H1 (cell line): Measurements from ENCODE around the gene MFAP3L. TPM values are rescaled to one million over a fixed set of nuclear protein-coding genes. Genes with fewer than 3 reads are reported as not detected.

Experiments
- CTCF ChIA-PET: fragments of 300-600 bp; sonication (Branson Sonifier 250); formaldehyde crosslinking; loops from one replicate; lab custom pipeline; 2021; ENCODE audit not compliant: partially characterized antibody; lab: Charles Lee
- POLR2A ChIA-PET: fragments of 300-600 bp; sonication (Branson Sonifier 250); formaldehyde crosslinking; loops from one replicate; lab custom pipeline; 2021; ENCODE audit warnings: inconsistent platforms; ENCODE audit not compliant: partially characterized antibody; lab: Charles Lee
- DNase-seq, 2 experiments: peaks; one replicate each; pipeline versions ENCODE4 v3.0.0 to v3.0.0-alpha.2; 2010 to 2022; ENCODE audit warnings: low spot score in 2 of 2, low read depth in 1 of 2, mixed read lengths in 1 of 2
- FAIRE-seq: peaks from 2 replicates; lab custom pipeline; 2011; peaks lifted over from hg19 to GRCh38; lab: Jason Lieb, UNC
- H2AFZ ChIP-seq: 2 replicates; pipeline ENCODE4 v1.8.1; 2012; ENCODE audit warnings: low read length, inconsistent platforms
- H2AK5ac ChIP-seq: 2 replicates; pipeline ENCODE4 v1.6.1; 2013; ENCODE audit warnings: low read depth, low read length
- H2BK120ac ChIP-seq: replicated peaks from 2 replicates; pipeline ENCODE3; 2013; ENCODE audit warnings: low read depth, low read length, inconsistent platforms
- H2BK12ac ChIP-seq: 2 replicates; pipeline ENCODE4 v1.6.1; 2013; ENCODE audit warnings: low read depth, low read length
- H2BK15ac ChIP-seq: 2 replicates; pipeline ENCODE4 v1.6.1; 2013; ENCODE audit warnings: low read length
- H2BK20ac ChIP-seq: 2 replicates; pipeline ENCODE4 v1.6.1; 2013; ENCODE audit warnings: low read length
- H2BK5ac ChIP-seq: 2 replicates; pipeline ENCODE4 v1.6.1; 2013; ENCODE audit warnings: low read depth, low read length
- H3K14ac ChIP-seq: 2 replicates; pipeline ENCODE4 v1.6.1; 2013; ENCODE audit warnings: inconsistent platforms; ENCODE audit not compliant: insufficient read length
- H3K18ac ChIP-seq: 2 replicates; pipeline ENCODE4 v1.6.1; 2013; ENCODE audit warnings: low read length; ENCODE audit errors: extremely low read depth
- H3K23ac ChIP-seq: 2 replicates; pipeline ENCODE4 v1.6.1; 2013; ENCODE audit warnings: inconsistent platforms; ENCODE audit not compliant: insufficient read length
- H3K23me2 ChIP-seq: 2 replicates; pipeline ENCODE4 v1.6.1; 2013; ENCODE audit warnings: low read depth, low read length
- H3K27ac ChIP-seq: 2 replicates; pipeline ENCODE4 v1.6.1; 2011; ENCODE audit warnings: low read depth, low read length, inconsistent platforms
- H3K27me3 ChIP-seq, 4 experiments: replicated peaks in 1 of 4; 1 replicate in 1 of 4; 2 replicates in 3 of 4; pipeline versions ENCODE4 v1.6.1 to v1.8.1; 2011 to 2013; ENCODE audit warnings: low read length in 3 of 4, mild to moderate bottlenecking in 3 of 4, inconsistent platforms in 2 of 4, mixed read lengths in 2 of 4, moderate library complexity in 1 of 4; ENCODE audit not compliant: control insufficient read depth in 3 of 4, insufficient read depth in 3 of 4; ENCODE audit errors: extremely low read depth in 1 of 4
- H3K36me3 ChIP-seq, 4 experiments: 2 replicates each; pipeline versions ENCODE4 v1.6.1 to v1.8.1; 2011 to 2013; ENCODE audit warnings: mild to moderate bottlenecking in 4 of 4, low read length in 3 of 4, moderate library complexity in 2 of 4, control low read depth in 1 of 4, inconsistent platforms in 1 of 4; ENCODE audit not compliant: insufficient read depth in 4 of 4, control insufficient read depth in 2 of 4
- H3K4ac ChIP-seq: replicated peaks from 2 replicates; pipeline ENCODE3; 2013; ENCODE audit warnings: low read length, low read depth, mixed read lengths, inconsistent platforms; ENCODE audit not compliant: insufficient read length
- H3K4me1 ChIP-seq, 4 experiments: replicated peaks in 1 of 4; 1 replicate in 1 of 4; 2 replicates in 3 of 4; pipeline versions ENCODE4 v1.6.1 to v1.8.1; 2011 to 2013; ENCODE audit warnings: low read length in 3 of 4, inconsistent platforms in 2 of 4, mixed read lengths in 1 of 4; ENCODE audit not compliant: insufficient read depth in 4 of 4, control insufficient read depth in 3 of 4
- H3K4me2 ChIP-seq, 2 experiments: 2 replicates each; pipeline versions ENCODE4 v1.6.1 to v1.8.1; 2011 to 2013; ENCODE audit warnings: low read depth in 2 of 2, low read length in 2 of 2, control low read depth in 1 of 2, inconsistent platforms in 1 of 2, mild to moderate bottlenecking in 1 of 2; ENCODE audit not compliant: insufficient read depth in 1 of 2
- H3K4me3 ChIP-seq, 4 experiments: fragments of 200-600, 300-600 bp in 1 of 4; sonication (generic), shearing (Covaris generic), sonication (Bioruptor Twin) in 1 of 4; 2 replicates each; pipeline versions ENCODE4 v1.5.1 to v1.8.1; 2011 to 2016; ENCODE audit warnings: low read length in 4 of 4, low read depth in 3 of 4, control low read depth in 2 of 4, inconsistent platforms in 2 of 4, mild to moderate bottlenecking in 2 of 4, mixed read lengths in 1 of 4, moderate library complexity in 1 of 4; ENCODE audit not compliant: insufficient read depth in 2 of 4; ENCODE audit errors: extremely low read depth in 1 of 4
- H3K56ac ChIP-seq: replicated peaks from 2 replicates; pipeline ENCODE3; 2013; ENCODE audit warnings: low read depth, mild to moderate bottlenecking, mixed read lengths, low read length, inconsistent platforms; ENCODE audit not compliant: insufficient read length
- H3K79me1 ChIP-seq: 2 replicates; pipeline ENCODE4 v1.6.1; 2013; ENCODE audit warnings: low read depth, low read length, control low read depth
- H3K79me2 ChIP-seq, 2 experiments: 2 replicates each; pipeline versions ENCODE4 v1.6.1 to v1.8.1; 2012 to 2013; ENCODE audit warnings: low read length in 2 of 2, mild to moderate bottlenecking in 2 of 2, inconsistent platforms in 1 of 2; ENCODE audit not compliant: insufficient read depth in 2 of 2, control insufficient read depth in 1 of 2
- H3K9ac ChIP-seq, 4 experiments: replicated peaks in 1 of 4; 1 replicate in 1 of 4; 2 replicates in 3 of 4; pipeline versions ENCODE4 v1.6.1 to v1.8.1; 2011 to 2013; ENCODE audit warnings: low read depth in 3 of 4, low read length in 3 of 4, control low read depth in 2 of 4, mild to moderate bottlenecking in 2 of 4, moderate library complexity in 2 of 4, inconsistent platforms in 1 of 4; ENCODE audit errors: extremely low read depth in 1 of 4
- H3K9me3 ChIP-seq, 2 experiments: 2 replicates each; pipeline versions ENCODE4 v1.6.1 to v1.8.1; 2012 to 2013; ENCODE audit warnings: mild to moderate bottlenecking in 2 of 2, moderate library complexity in 2 of 2, control low read depth in 1 of 2, inconsistent platforms in 1 of 2, low read depth in 1 of 2, low read length in 1 of 2, mixed read lengths in 1 of 2; ENCODE audit not compliant: insufficient read depth in 2 of 2
- H4K20me1 ChIP-seq, 2 experiments: replicated peaks in 1 of 2; 2 replicates each; pipeline versions ENCODE3 to v1.8.1; 2011 to 2013; ENCODE audit warnings: inconsistent platforms in 2 of 2, low read length in 2 of 2, mild to moderate bottlenecking in 1 of 2; ENCODE audit not compliant: insufficient read depth in 2 of 2, control insufficient read depth in 1 of 2
- H4K5ac ChIP-seq: 2 replicates; pipeline ENCODE4 v1.6.1; 2013; ENCODE audit warnings: low read length, low read depth, mixed read lengths, inconsistent platforms; ENCODE audit not compliant: insufficient read length
- H4K8ac ChIP-seq: 2 replicates; pipeline ENCODE4 v1.8.0; 2013; ENCODE audit warnings: mild to moderate bottlenecking, moderate library complexity, low read length, inconsistent platforms; ENCODE audit not compliant: insufficient read depth; ENCODE audit errors: extremely low read depth
- H4K91ac ChIP-seq: replicated peaks from 2 replicates; pipeline ENCODE3; 2013; ENCODE audit warnings: low read length, mixed read lengths, inconsistent platforms; ENCODE audit not compliant: insufficient read length
- POU5F1 ChIP-seq: IDR thresholded peaks from 2 replicates; pipeline ENCODE4 v1.6.1; 2011; ENCODE audit warnings: low read depth, mild to moderate bottlenecking, low read length, moderate library complexity
- RAD21 ChIP-seq, 2 experiments: IDR thresholded peaks in 1 of 2; conservative IDR thresholded peaks in 1 of 2; 2 replicates each; pipeline ENCODE4 v1.6.1; 2011; ENCODE audit warnings: low read depth in 2 of 2, low read length in 2 of 2, improper control_type of control experiment in 1 of 2, inconsistent platforms in 1 of 2, mild to moderate bottlenecking in 1 of 2, moderate library complexity in 1 of 2
- WGBS, 2 experiments: shearing (Covaris generic) in 1 of 2; methylation state at CpG; one replicate each; pipeline versions ENCODE4 v1.1.6 to v1.1.7; 2013 to 2015; ENCODE audit warnings: low lambda C conversion rate in 2 of 2, mixed read lengths in 2 of 2, inconsistent platforms in 1 of 2, low coverage in 1 of 2, missing lambda C conversion rate in 1 of 2; ENCODE audit not compliant: insufficient replicate concordance in 2 of 2, insufficient coverage in 1 of 2, insufficient read length in 1 of 2; ENCODE audit errors: extremely low coverage in 1 of 2, missing lambda C conversion rate in 1 of 2; 5-methylcytosine and 5-hydroxymethylcytosine counted together
- polyA plus RNA-seq, 7 experiments: library from polyadenylated mRNA; depleted of rRNA in 3 of 7; stranded (reverse) in 5 of 7; unstranded in 2 of 7; fragments of >200 nt in 5 of 7; fragments of 200-250 nt in 2 of 7; gene quantifications; 1 replicate in 5 of 7; 2 replicates in 1 of 7; 4 replicates in 1 of 7; pipeline versions ENCODE4 v1.2.1 to v1.2.3, GENCODE V29; 2011 to 2013; ENCODE audit warnings: missing spikeins in 2 of 7, mixed read lengths in 2 of 7
- total RNA-seq: library from RNA; stranded (reverse); fragmentation: NEBNext Ultra II Directional; extraction: Animal tissue kit (Norgen Biotek cat#: 25700); gene quantifications from 2 replicates; pipeline ENCODE4 v1.2.1, GENCODE V29; 2021
- TF ChIP-seq, protein P1 (sequence below): IDR thresholded peaks from 2 replicates; pipeline ENCODE4 v1.6.1; 2012; ENCODE audit warnings: low read length, inconsistent platforms

Gene MFAP3L
- total and polyA plus RNA-seq, 2 of the 8 experiments (the other 6 are each of a cell fraction or from before 2014, with no cell fraction given): 7.0 to 9.8 TPM

GRCh38 chr4:170038232-170038631 is 12.0 kb upstream of the MFAP3L start:
- no peak overlapping the region for H3K4ac ChIP-seq
- H3K4me1 ChIP-seq: peaks cover 0 to 4% (median 0%) of the 10 kb centered on the region in 4 experiments; a peak in 1 of 7 replicates
- H3K18ac ChIP-seq: no peak overlapping the region
- H3K4me2 ChIP-seq: no peak overlapping the region
- no peaks in the 10 kb centered on the region for H4K20me1 ChIP-seq
- FAIRE-seq: no peak
- no peak overlapping the region for H3K9ac ChIP-seq
- no peak overlapping the region for H2BK20ac ChIP-seq
- 89% methylated on average over 7 of the region's 7 CpGs; no CpG with 5 or more reads in 1 of the 2 experiments for WGBS, 2 experiments
- no peaks in the 10 kb centered on the region for H3K36me3 ChIP-seq
- H4K5ac ChIP-seq: no peak overlapping the region
- CTCF ChIA-PET: interaction anchor here (1.3 kb wide), 1 partner anchor 13 kb away, joined by 4 read pairs; no protein-coding TSS in a partner anchor
- H2BK5ac ChIP-seq: no peak overlapping the region
- H2BK12ac ChIP-seq: no peak overlapping the region
- TF ChIP-seq POU5F1: no peak
- TF ChIP-seq, protein P1, sequence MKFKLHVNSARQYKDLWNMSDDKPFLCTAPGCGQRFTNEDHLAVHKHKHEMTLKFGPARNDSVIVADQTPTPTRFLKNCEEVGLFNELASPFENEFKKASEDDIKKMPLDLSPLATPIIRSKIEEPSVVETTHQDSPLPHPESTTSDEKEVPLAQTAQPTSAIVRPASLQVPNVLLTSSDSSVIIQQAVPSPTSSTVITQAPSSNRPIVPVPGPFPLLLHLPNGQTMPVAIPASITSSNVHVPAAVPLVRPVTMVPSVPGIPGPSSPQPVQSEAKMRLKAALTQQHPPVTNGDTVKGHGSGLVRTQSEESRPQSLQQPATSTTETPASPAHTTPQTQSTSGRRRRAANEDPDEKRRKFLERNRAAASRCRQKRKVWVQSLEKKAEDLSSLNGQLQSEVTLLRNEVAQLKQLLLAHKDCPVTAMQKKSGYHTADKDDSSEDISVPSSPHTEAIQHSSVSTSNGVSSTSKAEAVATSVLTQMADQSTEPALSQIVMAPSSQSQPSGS: no peak
- TF ChIP-seq RAD21 (IDR thresholded peaks at IDR 0.05 in 1 of 2, conservative IDR thresholded peaks at IDR 0.05 in 1 of 2; ENCODE audit: low read depth in 2 of 2, low read length in 2 of 2): no peak
- TF ChIP-seq, all 59 proteins: peak for 0
- Histone ChIP-seq H3K79me2 (no peaks in the 10 kb centered on the region), H4K8ac (no peak overlapping the region), H3K14ac (no peak overlapping the region), H3K9me3 (peaks cover 0 to 2% of the 10 kb centered on the region in 2 experiments; a peak in 1 of 4 replicates), H2BK15ac (no peak overlapping the region), H2AK5ac (no peak overlapping the region), H2BK120ac (no peak overlapping the region), H3K4me3 (no peak overlapping the region), H3K79me1 (no peaks in the 10 kb centered on the region), H3K56ac (no peak overlapping the region), H3K23ac (no peak overlapping the region), H3K27ac (no peak overlapping the region), H2AFZ (no peak overlapping the region), H3K27me3 (no peaks in the 10 kb centered on the region), H4K91ac (no peak overlapping the region), H3K23me2 (no peaks in the 10 kb centered on the region)
- POLR2A ChIA-PET: no interaction called here
- no peak for DNase-seq
